Measurements from ENCODE around the gene KRT7.
"Not testable (repeated sequence)": the region's sequence is repeated elsewhere in the genome, so short reads cannot be mapped to it uniquely, and the experiment has no call there.

The KRT7 gene

GRCh38 chr12:52229836-52230343, 3.2 kb upstream of the KRT7 start:
- no peak for DNase-seq (ENCODE audit: low spot score)

- DNase-seq (ENCODE audit: low spot score): peak; percentile 38
These were observed 2.4 kb upstream of the KRT7 start for GRCh38 chr12:52230364-52231281.

- DNase-seq (ENCODE audit: low spot score): peak; percentile 7
These were observed 1.5 kb upstream of the KRT7 start for GRCh38 chr12:52231305-52232202.

- no peak for DNase-seq (ENCODE audit: low spot score)
These were observed 805 bp upstream of the KRT7 start for GRCh38 chr12:52232203-52232673.

- peak; percentile 71 for DNase-seq (ENCODE audit: low spot score)
These were observed 592 bp downstream of the KRT7 start for GRCh38 chr12:52233462-52234207.

- DNase-seq (ENCODE audit: low spot score): peak; percentile 52
These were observed 1.3 kb downstream of the KRT7 start for GRCh38 chr12:52234223-52234810.

GRCh38 chr12:52235001-52235764, 2.1 kb downstream of the KRT7 start:
- peak; percentile 10 for DNase-seq (ENCODE audit: low spot score)

- peak; percentile 28 for DNase-seq (ENCODE audit: low spot score)
These were observed 2.8 kb downstream of the KRT7 start for GRCh38 chr12:52235822-52236361.

GRCh38 chr12:52236386-52237050, 3.5 kb downstream of the KRT7 start:
- no peak for DNase-seq (ENCODE audit: low spot score)

GRCh38 chr12:52238207-52238840, 5.3 kb downstream of the KRT7 start:
- DNase-seq (ENCODE audit: low spot score): no peak

GRCh38 chr12:52238916-52239646, 6.0 kb downstream of the KRT7 start:
- peak; percentile 6 for DNase-seq (ENCODE audit: low spot score)

GRCh38 chr12:52239767-52240166, 6.7 kb downstream of the KRT7 start:
- peak; percentile 5 for DNase-seq (ENCODE audit: low spot score)

GRCh38 chr12:52240247-52240646, 7.2 kb downstream of the KRT7 start:
- DNase-seq (ENCODE audit: low spot score): not testable (repeated sequence)

GRCh38 chr12:52241205-52241842, 8.3 kb downstream of the KRT7 start:
- no peak for DNase-seq (ENCODE audit: low spot score)

GRCh38 chr12:52242442-52243258, 9.6 kb downstream of the KRT7 start:
- DNase-seq (ENCODE audit: low spot score): no peak

GRCh38 chr12:52243259-52243855, 10.3 kb downstream of the KRT7 start:
- no peak for DNase-seq (ENCODE audit: low spot score)

Data from iPS-NIHi11 (cell line).